Aorta (tissue), 5 donors: ENCODE results near the gene POLDIP3. TPM values are rescaled to one million over a fixed set of nuclear protein-coding genes. Genes with fewer than 3 reads are reported as not detected.

Experiments
- ATAC-seq: fragments of 200-7000 bp; cut with Tn5 transposase; one replicate; pipeline ENCODE4 v1.9.1; 2022; ENCODE audit warnings: moderate library complexity; ENCODE audit not compliant: low FRiP score
- DNase-seq, 2 donors: peaks; one replicate each; pipeline ENCODE4 v3.0.0-alpha.2; 2020
- H3K27ac ChIP-seq, 2 donors: one replicate each; pipeline ENCODE4 v1.5.1; 2013; ENCODE audit warnings: low read length in 2 of 2, mild to moderate bottlenecking in 2 of 2, moderate library complexity in 2 of 2, control low read depth in 1 of 2, inconsistent platforms in 1 of 2, low read depth in 1 of 2
- H3K27me3 ChIP-seq, 2 donors: one replicate each; pipeline ENCODE4 v1.6.1; 2013; ENCODE audit warnings: control low read depth in 1 of 2, low read length in 1 of 2, mild to moderate bottlenecking in 1 of 2, moderate library complexity in 1 of 2; ENCODE audit not compliant: insufficient read depth in 2 of 2, control insufficient read depth in 1 of 2
- H3K36me3 ChIP-seq, 2 donors: one replicate each; pipeline ENCODE4 v1.6.1; 2013; ENCODE audit warnings: control low read depth in 1 of 2, low read length in 1 of 2, mild to moderate bottlenecking in 1 of 2; ENCODE audit not compliant: insufficient read depth in 2 of 2, control insufficient read depth in 1 of 2
- H3K4me1 ChIP-seq, 2 donors: one replicate each; pipeline ENCODE4 v1.6.1; 2013; ENCODE audit warnings: low read length in 2 of 2, control low read depth in 1 of 2, mild to moderate bottlenecking in 1 of 2, moderate library complexity in 1 of 2; ENCODE audit not compliant: insufficient read depth in 2 of 2, control insufficient read depth in 1 of 2
- H3K4me3 ChIP-seq, 2 donors: one replicate each; pipeline ENCODE4 v1.5.1; 2013; ENCODE audit warnings: low read length in 2 of 2, control low read depth in 1 of 2, mild to moderate bottlenecking in 1 of 2
- H3K9me3 ChIP-seq: one replicate; pipeline ENCODE4 v1.6.1; 2013; ENCODE audit warnings: mild to moderate bottlenecking, low read length; ENCODE audit not compliant: control insufficient read depth
- WGBS, 2 donors: extraction: QIAGEN DNeasy Blood & Tissue Kit; methylation state at CpG; one replicate each; pipeline ENCODE4 v1.1.7; 2013; 5-methylcytosine and 5-hydroxymethylcytosine counted together
- intact Hi-C, 2 donors: fragments of 100-400 bp; cut with DNase I; formaldehyde crosslinking; loops; one replicate each; pipeline versions ENCODE4 v1.14.2 to v1.15.0; 2022
- polyA plus RNA-seq, 2 donors: library from polyadenylated mRNA; stranded (reverse); fragments of 200-250 nt; gene quantifications; one replicate each; pipeline ENCODE4 v1.2.3, GENCODE V29; 2013
- total RNA-seq, 2 donors: library from RNA; stranded (reverse); fragmentation: NEBNext Ultra II Directional; extraction: Animal tissue kit (Norgen Biotek cat#: 25700); gene quantifications; one replicate each; pipeline ENCODE4 v1.2.1, GENCODE V29; 2021
- donor health status: healthy with polysubstance abuse.
- donor health status: Bipolar disorder and iron deficiency.
- donor health status: DM: no; HTN: no; CAD: no.
- donor health status: DM: no; HTN: no; CAD: no.
- donor health status: DM: yes; HTN: yes; CAD: no.

The POLDIP3 gene
- total and polyA plus RNA-seq, 4 donors, result 26.0 to 49.6 (median 41.0) TPM

GRCh38 chr22:42604403-42604802 is 10.3 kb downstream of the POLDIP3 start:
- peaks cover 5 to 8% of the 10 kb centered on the region in 2 donors for H3K36me3 ChIP-seq
- 46 to 54% methylated on average over 3 of the region's 3 CpGs for WGBS, 2 donors

GRCh38 chr22:42603427-42603826 is 11.3 kb downstream of the POLDIP3 start:
- ATAC-seq (no peak), DNase-seq (no peak)
- H3K36me3 ChIP-seq, result peaks cover 8 to 9% of the 10 kb centered on the region in 2 donors
- WGBS, 2 donors, result 77 to 87% methylated on average over 2 of the region's 2 CpGs
- H3K4me1 ChIP-seq, result no peaks in the 10 kb centered on the region
- H3K9me3 ChIP-seq, result no peaks in the 10 kb centered on the region
- no peak overlapping the region for H3K27ac ChIP-seq
- intact Hi-C loops, result no loop called here
- H3K4me3 ChIP-seq, result no peak overlapping the region
- no peaks in the 10 kb centered on the region for H3K27me3 ChIP-seq

More at GRCh38 chr22:42604403-42604802, 10.3 kb downstream of the POLDIP3 start:
- no peak overlapping the region for H3K27ac ChIP-seq
- H3K9me3 ChIP-seq, result no peaks in the 10 kb centered on the region
- DNase-seq (no peak), ATAC-seq (no peak)
- intact Hi-C loops, result no loop called here
- no peaks in the 10 kb centered on the region for H3K4me1 ChIP-seq
- H3K4me3 ChIP-seq, result no peak overlapping the region
- no peaks in the 10 kb centered on the region for H3K27me3 ChIP-seq

- H3K36me3 ChIP-seq, result peaks cover 8 to 9% of the 10 kb centered on the region in 2 donors
- no peak for ATAC-seq
Measured at GRCh38 chr22:42602470-42602869, 12.2 kb downstream of the POLDIP3 start.

GRCh38 chr22:42601879-42602465 is 12.7 kb downstream of the POLDIP3 start:
- Histone ChIP-seq H3K27ac (no peak overlapping the region), H3K4me1 (no peaks in the 10 kb centered on the region), H3K36me3 (peaks cover 8 to 11% of the 10 kb centered on the region in 2 donors), H3K4me3 (no peak overlapping the region), H3K9me3 (no peaks in the 10 kb centered on the region), H3K27me3 (no peaks in the 10 kb centered on the region)
- DNase-seq (no peak), ATAC-seq (no peak)
- WGBS, 2 donors, result 92 to 93% methylated on average over 6 of the region's 6 CpGs
- intact Hi-C loops, result no loop called here

More at GRCh38 chr22:42602470-42602869, 12.2 kb downstream of the POLDIP3 start:
- Histone ChIP-seq H3K27ac (no peak overlapping the region), H3K9me3 (no peaks in the 10 kb centered on the region), H3K4me1 (no peaks in the 10 kb centered on the region), H3K4me3 (no peak overlapping the region), H3K27me3 (no peaks in the 10 kb centered on the region)
- no peak for DNase-seq
- 58 to 71% methylated on average over 2 of the region's 2 CpGs for WGBS, 2 donors
- intact Hi-C loops, result no loop called here

GRCh38 chr22:42596863-42597530 is 17.7 kb downstream of the POLDIP3 start:
- Histone ChIP-seq H3K27me3 (no peaks in the 10 kb centered on the region), H3K4me3 (no peak overlapping the region), H3K36me3 (peaks cover 9 to 23% of the 10 kb centered on the region in 2 donors), H3K9me3 (no peaks in the 10 kb centered on the region), H3K4me1 (no peaks in the 10 kb centered on the region), H3K27ac (no peak overlapping the region)
- DNase-seq (no peak), ATAC-seq (no peak)
- WGBS, 2 donors, result 79 to 86% methylated on average over 11 of the region's 11 CpGs
- intact Hi-C loops, result no loop called here

GRCh38 chr22:42596336-42596735 is 18.3 kb downstream of the POLDIP3 start:
- intact Hi-C loops, result no loop called here
- H3K9me3 ChIP-seq, result no peaks in the 10 kb centered on the region
- no peak overlapping the region for H3K27ac ChIP-seq
- no peaks in the 10 kb centered on the region for H3K27me3 ChIP-seq
- no peak for DNase-seq
- peak; percentile 76 for ATAC-seq
- H3K4me1 ChIP-seq, result no peaks in the 10 kb centered on the region
- WGBS, 2 donors, result 48 to 49% methylated on average over 5 of the region's 5 CpGs
- H3K36me3 ChIP-seq, result peaks cover 5 to 25% of the 10 kb centered on the region in 2 donors
- no peak overlapping the region for H3K4me3 ChIP-seq

GRCh38 chr22:42595434-42595833 is 19.2 kb downstream of the POLDIP3 start:
- H3K27ac ChIP-seq, result no peak overlapping the region
- H3K4me3 ChIP-seq, result no peak overlapping the region
- 58 to 60% methylated on average over 3 of the region's 3 CpGs for WGBS, 2 donors
- intact Hi-C loops, result no loop called here
- no peaks in the 10 kb centered on the region for H3K9me3 ChIP-seq
- H3K27me3 ChIP-seq, result no peaks in the 10 kb centered on the region
- H3K4me1 ChIP-seq, result no peaks in the 10 kb centered on the region
- no peak for ATAC-seq
- DNase-seq, result no peak
- peaks cover 5 to 25% of the 10 kb centered on the region in 2 donors for H3K36me3 ChIP-seq

GRCh38 chr22:42591987-42592386 is 22.7 kb downstream of the POLDIP3 start:
- intact Hi-C loops, result no loop called here
- no peaks in the 10 kb centered on the region for H3K27me3 ChIP-seq
- no peaks in the 10 kb centered on the region for H3K4me1 ChIP-seq
- peaks cover 8 to 21% of the 10 kb centered on the region in 2 donors for H3K36me3 ChIP-seq
- 95% methylated on average over 12 of the region's 12 CpGs for WGBS, 2 donors
- H3K27ac ChIP-seq, result no peak overlapping the region
- no peaks in the 10 kb centered on the region for H3K9me3 ChIP-seq
- no peak for DNase-seq
- H3K4me3 ChIP-seq, result no peak overlapping the region
- no peak for ATAC-seq

- H3K27me3 ChIP-seq, result no peaks in the 10 kb centered on the region
- DNase-seq (no peak), ATAC-seq (no peak)
- WGBS, 2 donors, result 87 to 88% methylated on average over 5 of the region's 5 CpGs
- no peaks in the 10 kb centered on the region for H3K9me3 ChIP-seq
- intact Hi-C loops, result no loop called here
- H3K4me3 ChIP-seq, result no peak overlapping the region
- no peak overlapping the region for H3K27ac ChIP-seq
- no peaks in the 10 kb centered on the region for H3K4me1 ChIP-seq
- peaks cover 8 to 11% of the 10 kb centered on the region in 2 donors for H3K36me3 ChIP-seq
Measured at GRCh38 chr22:42587588-42588175, 27.0 kb downstream of the POLDIP3 start.
